WTC11 (cell line): ENCODE data around the gene ZBTB48. TPM values are rescaled to one million over a fixed set of nuclear protein-coding genes. Genes with fewer than 3 reads are reported as not detected.
A peak's percentile ranks its signal among the peaks of the same experiment; 100 is the strongest.

ENCODE experiments used
- ATAC-seq: fragments of 200-7000 bp; cut with Tn5 transposase; 2 replicates; pipeline ENCODE4 v1.10.0; 2021; ENCODE audit warnings: mild to moderate bottlenecking, moderate library complexity
- CTCF ChIA-PET: fragments of 300-600 bp; sonication (Branson Sonifier 250); formaldehyde crosslinking; loops from one replicate; lab custom pipeline; 2021; ENCODE audit warnings: antibody characterized with exemption; lab: Charles Lee
- POLR2A ChIA-PET: fragments of 350-600 bp; sonication (Branson Sonifier 250); formaldehyde crosslinking; loops from one replicate; lab custom pipeline; 2021; ENCODE audit warnings: antibody characterized with exemption; lab: Charles Lee
- DNase-seq: peaks from one replicate; pipeline ENCODE4 v3.0.0; 2021; ENCODE audit warnings: low spot score
- H3K27ac Mint-ChIP-seq: 2 replicates; pipeline ENCODE4 v1.8.0; 2021; ENCODE audit warnings: mixed read lengths
- H3K27me3 Mint-ChIP-seq: 2 replicates; pipeline ENCODE4 v1.8.0; 2021; ENCODE audit warnings: low read depth, mild to moderate bottlenecking, moderate library complexity, mixed read lengths
- H3K36me3 Mint-ChIP-seq: 2 replicates; pipeline ENCODE4 v1.8.0; 2021; ENCODE audit warnings: mixed read lengths
- H3K4me1 Mint-ChIP-seq: 2 replicates; pipeline ENCODE4 v1.8.0; 2022; ENCODE audit warnings: mixed read lengths
- H3K4me3 Mint-ChIP-seq: 2 replicates; pipeline ENCODE4 v1.8.0; 2021; ENCODE audit warnings: mild to moderate bottlenecking, moderate library complexity, mixed read lengths
- H3K9me3 Mint-ChIP-seq: 2 replicates; pipeline ENCODE4 v1.8.0; 2021; ENCODE audit warnings: mixed read lengths
- FOXK1 ChIP-seq: sonication (generic); formaldehyde crosslinking; IDR thresholded peaks from 2 replicates; pipeline ENCODE4 v1.8.0; 2022; ENCODE audit warnings: mild to moderate bottlenecking, moderate library complexity, missing genetic modification reagents
- JAZF1 ChIP-seq: fragments of 250-450 bp; sonication (Bioruptor Pico); IDR thresholded peaks from 2 replicates; pipeline ENCODE4 v1.9.0; 2021; ENCODE audit warnings: moderate library complexity, mild to moderate bottlenecking, inconsistent platforms
- NFYB ChIP-seq: sonication (generic); formaldehyde crosslinking; conservative IDR thresholded peaks from 2 replicates; pipeline ENCODE4 v1.8.0; 2022; ENCODE audit warnings: low read depth, missing genetic modification reagents
- RORB ChIP-seq: fragments of 250-450 bp; sonication (Bioruptor Pico); IDR thresholded peaks from 2 replicates; pipeline ENCODE4 v1.9.0; 2021; ENCODE audit warnings: mild to moderate bottlenecking
- ZBTB21 ChIP-seq: sonication (generic); formaldehyde crosslinking; IDR thresholded peaks from 2 replicates; pipeline ENCODE4 v1.8.1; 2023; ENCODE audit warnings: mild to moderate bottlenecking, missing genetic modification reagents, borderline replicate concordance
- ZNF416 ChIP-seq: fragments of 250-450 bp; sonication (Bioruptor Pico); IDR thresholded peaks from 2 replicates; pipeline ENCODE4 v1.9.0; 2021; ENCODE audit warnings: mild to moderate bottlenecking, inconsistent platforms
- total RNA-seq: library from RNA; stranded (reverse); gene quantifications from 3 replicates; pipeline ENCODE4 v1.2.3, GENCODE V29; 2021
- TF ChIP-seq, protein P1 (sequence below): sonication (generic); formaldehyde crosslinking; IDR thresholded peaks from 2 replicates; pipeline ENCODE4 v1.8.1; 2023; ENCODE audit warnings: mild to moderate bottlenecking, moderate library complexity, missing genetic modification reagents
- TF ChIP-seq, protein P2 (sequence below): sonication (generic); formaldehyde crosslinking; IDR thresholded peaks from 2 replicates; pipeline ENCODE4 v1.8.0; 2023; ENCODE audit warnings: mild to moderate bottlenecking, missing genetic modification reagents
- TF ChIP-seq, protein P3 (sequence below): fragments of 200-600 bp; IDR thresholded peaks from 2 replicates; pipeline ENCODE4 v1.8.0; 2022; ENCODE audit warnings: antibody characterized with exemption
- TF ChIP-seq, protein P4 (sequence below): sonication (generic); formaldehyde crosslinking; IDR thresholded peaks from 2 replicates; pipeline ENCODE4 v1.8.1; 2023; ENCODE audit warnings: mild to moderate bottlenecking, missing genetic modification reagents, moderate library complexity
- TF ChIP-seq, protein P5 (sequence below): sonication (generic); formaldehyde crosslinking; IDR thresholded peaks from 2 replicates; pipeline ENCODE4 v1.8.0; 2022; ENCODE audit warnings: missing genetic modification reagents
- TF ChIP-seq, protein P6 (sequence below): sonication (generic); formaldehyde crosslinking; conservative IDR thresholded peaks from 2 replicates; pipeline ENCODE4 v1.8.1; 2023; ENCODE audit warnings: mild to moderate bottlenecking, low read depth, missing genetic modification reagents, moderate library complexity
- TF ChIP-seq, protein P7 (sequence below): sonication (generic); formaldehyde crosslinking; IDR thresholded peaks from 2 replicates; pipeline ENCODE4 v1.8.0; 2023; ENCODE audit warnings: missing genetic modification reagents
- TF ChIP-seq, protein P8 (sequence below): sonication (generic); formaldehyde crosslinking; IDR thresholded peaks from 2 replicates; pipeline ENCODE4 v1.8.1; 2022; ENCODE audit warnings: mild to moderate bottlenecking, missing genetic modification reagents, moderate library complexity, borderline replicate concordance

Gene ZBTB48
- total RNA-seq, 1 experiment from 2014 or later = 29.1 TPM

DNA sequence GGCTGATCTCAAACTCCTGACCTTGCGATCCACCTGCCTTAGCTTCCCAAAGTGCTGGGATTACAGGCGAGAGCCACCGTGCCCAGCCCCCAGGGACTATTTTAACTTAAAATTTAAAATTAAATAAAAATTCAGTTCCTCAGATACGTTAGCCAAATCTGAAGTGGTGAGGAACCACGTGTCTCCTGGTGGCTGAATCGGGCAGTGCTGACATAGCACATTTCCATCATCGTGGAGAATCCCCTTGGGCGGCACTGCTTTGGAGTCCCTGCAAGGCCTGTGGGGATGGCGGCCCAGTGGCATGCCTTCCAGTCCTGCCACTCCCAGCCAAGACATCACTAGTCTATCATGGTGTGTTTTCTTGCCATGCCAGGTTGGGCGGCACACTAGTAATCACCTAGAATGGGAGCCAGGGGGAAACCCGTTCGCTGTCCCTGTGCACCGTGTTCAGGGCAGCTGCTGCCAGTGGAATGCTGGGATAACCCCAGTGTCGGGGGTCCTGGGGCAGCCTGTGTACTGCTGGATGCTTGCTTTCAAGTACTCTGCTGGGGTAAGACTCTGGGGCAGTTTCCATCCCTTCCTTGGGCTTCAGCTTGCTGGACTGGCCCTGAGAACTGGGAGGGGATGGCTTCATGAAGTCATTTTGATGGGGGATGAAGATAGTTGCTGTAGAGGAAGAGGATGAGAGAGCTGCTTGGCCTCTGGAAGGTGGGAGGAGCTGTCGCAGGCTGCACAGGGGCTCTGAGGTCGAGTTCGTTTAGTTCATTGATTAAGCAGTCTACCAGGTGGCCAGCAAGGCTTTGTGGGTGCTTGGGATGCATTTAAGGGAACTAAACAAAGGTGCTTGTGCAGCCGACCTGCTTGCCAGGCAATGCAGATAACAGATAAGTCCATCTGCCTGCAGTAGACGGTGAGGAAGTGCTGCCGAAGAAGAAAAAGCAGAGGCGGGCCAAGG is 4.6 kb downstream of the ZBTB48 start (continued):
- TF ChIP-seq, protein P1, sequence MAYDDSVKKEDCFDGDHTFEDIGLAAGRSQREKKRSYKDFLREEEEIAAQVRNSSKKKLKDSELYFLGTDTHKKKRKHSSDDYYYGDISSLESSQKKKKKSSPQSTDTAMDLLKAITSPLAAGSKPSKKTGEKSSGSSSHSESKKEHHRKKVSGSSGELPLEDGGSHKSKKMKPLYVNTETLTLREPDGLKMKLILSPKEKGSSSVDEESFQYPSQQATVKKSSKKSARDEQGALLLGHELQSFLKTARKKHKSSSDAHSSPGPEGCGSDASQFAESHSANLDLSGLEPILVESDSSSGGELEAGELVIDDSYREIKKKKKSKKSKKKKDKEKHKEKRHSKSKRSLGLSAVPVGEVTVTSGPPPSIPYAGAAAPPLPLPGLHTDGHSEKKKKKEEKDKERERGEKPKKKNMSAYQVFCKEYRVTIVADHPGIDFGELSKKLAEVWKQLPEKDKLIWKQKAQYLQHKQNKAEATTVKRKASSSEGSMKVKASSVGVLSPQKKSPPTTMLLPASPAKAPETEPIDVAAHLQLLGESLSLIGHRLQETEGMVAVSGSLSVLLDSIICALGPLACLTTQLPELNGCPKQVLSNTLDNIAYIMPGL (CRISPR knock-in tag) = no peak
- TF ChIP-seq, protein P2, sequence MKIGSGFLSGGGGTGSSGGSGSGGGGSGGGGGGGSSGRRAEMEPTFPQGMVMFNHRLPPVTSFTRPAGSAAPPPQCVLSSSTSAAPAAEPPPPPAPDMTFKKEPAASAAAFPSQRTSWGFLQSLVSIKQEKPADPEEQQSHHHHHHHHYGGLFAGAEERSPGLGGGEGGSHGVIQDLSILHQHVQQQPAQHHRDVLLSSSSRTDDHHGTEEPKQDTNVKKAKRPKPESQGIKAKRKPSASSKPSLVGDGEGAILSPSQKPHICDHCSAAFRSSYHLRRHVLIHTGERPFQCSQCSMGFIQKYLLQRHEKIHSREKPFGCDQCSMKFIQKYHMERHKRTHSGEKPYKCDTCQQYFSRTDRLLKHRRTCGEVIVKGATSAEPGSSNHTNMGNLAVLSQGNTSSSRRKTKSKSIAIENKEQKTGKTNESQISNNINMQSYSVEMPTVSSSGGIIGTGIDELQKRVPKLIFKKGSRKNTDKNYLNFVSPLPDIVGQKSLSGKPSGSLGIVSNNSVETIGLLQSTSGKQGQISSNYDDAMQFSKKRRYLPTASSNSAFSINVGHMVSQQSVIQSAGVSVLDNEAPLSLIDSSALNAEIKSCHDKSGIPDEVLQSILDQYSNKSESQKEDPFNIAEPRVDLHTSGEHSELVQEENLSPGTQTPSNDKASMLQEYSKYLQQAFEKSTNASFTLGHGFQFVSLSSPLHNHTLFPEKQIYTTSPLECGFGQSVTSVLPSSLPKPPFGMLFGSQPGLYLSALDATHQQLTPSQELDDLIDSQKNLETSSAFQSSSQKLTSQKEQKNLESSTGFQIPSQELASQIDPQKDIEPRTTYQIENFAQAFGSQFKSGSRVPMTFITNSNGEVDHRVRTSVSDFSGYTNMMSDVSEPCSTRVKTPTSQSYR (CRISPR knock-in tag) = no peak
- no peak for TF ChIP-seq ZNF416

DNA sequence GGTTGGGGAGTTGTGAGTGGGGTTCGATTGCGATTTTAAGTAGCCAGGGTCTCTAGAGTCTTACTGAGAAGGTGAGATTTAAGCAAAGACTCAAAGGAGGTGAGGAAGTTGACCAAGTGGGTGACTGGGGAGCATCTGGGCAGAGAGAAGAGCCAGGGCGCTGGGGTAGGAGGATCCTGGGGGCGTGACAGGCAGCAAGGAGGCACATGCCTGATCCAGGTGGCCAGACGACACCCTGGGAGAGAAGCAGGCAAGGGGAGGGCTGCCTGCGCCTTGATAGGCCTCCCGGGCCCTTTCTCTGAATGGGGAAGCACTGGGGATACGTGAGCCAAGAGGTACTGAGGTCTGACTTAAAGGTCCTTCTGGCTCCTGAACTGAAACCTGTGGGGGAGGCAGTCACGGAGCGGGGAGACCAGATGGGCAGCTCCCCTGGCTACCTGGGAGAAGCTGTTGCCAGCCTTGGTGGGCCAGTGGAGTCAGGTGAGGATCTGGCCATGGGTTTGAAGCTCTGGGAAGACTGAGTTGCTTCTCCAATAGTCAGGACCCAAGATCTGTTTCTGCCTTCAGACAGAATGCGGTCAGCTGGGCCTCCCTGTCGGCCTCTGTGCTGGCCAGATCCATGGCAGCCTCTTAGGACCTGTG is 5.4 kb downstream of the ZBTB48 start:
- no peak overlapping the region for H3K4me3 Mint-ChIP-seq
- H3K36me3 Mint-ChIP-seq = peaks cover 9% of the 10 kb centered on the region; the same call in 1 of the 2 replicates
- DNase-seq = no peak
- POLR2A ChIA-PET = interaction anchor here (0.6 kb wide), 1 partner anchor 112 kb away, joined by 3 read pairs; no protein-coding TSS in a partner anchor
- no peaks in the 10 kb centered on the region for H3K27me3 Mint-ChIP-seq
- H3K27ac Mint-ChIP-seq = peak overlapping the region; percentile 75; the same call in 1 of the 2 replicates
- H3K9me3 Mint-ChIP-seq = no peaks in the 10 kb centered on the region
- peaks cover 8% of the 10 kb centered on the region for H3K4me1 Mint-ChIP-seq
- ATAC-seq = no peak
- CTCF ChIA-PET = interaction anchor here (0.8 to 1.3 kb wide), 3 partner anchors 31 to 61 kb away, joined by 3 to 4 read pairs (median 3); partner anchors contain the start of gene NOL9
- TF ChIP-seq, protein P3, sequence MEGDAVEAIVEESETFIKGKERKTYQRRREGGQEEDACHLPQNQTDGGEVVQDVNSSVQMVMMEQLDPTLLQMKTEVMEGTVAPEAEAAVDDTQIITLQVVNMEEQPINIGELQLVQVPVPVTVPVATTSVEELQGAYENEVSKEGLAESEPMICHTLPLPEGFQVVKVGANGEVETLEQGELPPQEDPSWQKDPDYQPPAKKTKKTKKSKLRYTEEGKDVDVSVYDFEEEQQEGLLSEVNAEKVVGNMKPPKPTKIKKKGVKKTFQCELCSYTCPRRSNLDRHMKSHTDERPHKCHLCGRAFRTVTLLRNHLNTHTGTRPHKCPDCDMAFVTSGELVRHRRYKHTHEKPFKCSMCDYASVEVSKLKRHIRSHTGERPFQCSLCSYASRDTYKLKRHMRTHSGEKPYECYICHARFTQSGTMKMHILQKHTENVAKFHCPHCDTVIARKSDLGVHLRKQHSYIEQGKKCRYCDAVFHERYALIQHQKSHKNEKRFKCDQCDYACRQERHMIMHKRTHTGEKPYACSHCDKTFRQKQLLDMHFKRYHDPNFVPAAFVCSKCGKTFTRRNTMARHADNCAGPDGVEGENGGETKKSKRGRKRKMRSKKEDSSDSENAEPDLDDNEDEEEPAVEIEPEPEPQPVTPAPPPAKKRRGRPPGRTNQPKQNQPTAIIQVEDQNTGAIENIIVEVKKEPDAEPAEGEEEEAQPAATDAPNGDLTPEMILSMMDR = no peak
- TF ChIP-seq, protein P4, sequence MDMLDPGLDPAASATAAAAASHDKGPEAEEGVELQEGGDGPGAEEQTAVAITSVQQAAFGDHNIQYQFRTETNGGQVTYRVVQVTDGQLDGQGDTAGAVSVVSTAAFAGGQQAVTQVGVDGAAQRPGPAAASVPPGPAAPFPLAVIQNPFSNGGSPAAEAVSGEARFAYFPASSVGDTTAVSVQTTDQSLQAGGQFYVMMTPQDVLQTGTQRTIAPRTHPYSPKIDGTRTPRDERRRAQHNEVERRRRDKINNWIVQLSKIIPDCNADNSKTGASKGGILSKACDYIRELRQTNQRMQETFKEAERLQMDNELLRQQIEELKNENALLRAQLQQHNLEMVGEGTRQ (CRISPR knock-in tag) = no peak
- TF ChIP-seq NFYB (no peak), ZBTB21 (no peak), JAZF1 (CRISPR knock-in tag) (no peak), RORB (CRISPR knock-in tag) (no peak), FOXK1 (CRISPR knock-in tag) (no peak)
- TF ChIP-seq, protein P5, sequence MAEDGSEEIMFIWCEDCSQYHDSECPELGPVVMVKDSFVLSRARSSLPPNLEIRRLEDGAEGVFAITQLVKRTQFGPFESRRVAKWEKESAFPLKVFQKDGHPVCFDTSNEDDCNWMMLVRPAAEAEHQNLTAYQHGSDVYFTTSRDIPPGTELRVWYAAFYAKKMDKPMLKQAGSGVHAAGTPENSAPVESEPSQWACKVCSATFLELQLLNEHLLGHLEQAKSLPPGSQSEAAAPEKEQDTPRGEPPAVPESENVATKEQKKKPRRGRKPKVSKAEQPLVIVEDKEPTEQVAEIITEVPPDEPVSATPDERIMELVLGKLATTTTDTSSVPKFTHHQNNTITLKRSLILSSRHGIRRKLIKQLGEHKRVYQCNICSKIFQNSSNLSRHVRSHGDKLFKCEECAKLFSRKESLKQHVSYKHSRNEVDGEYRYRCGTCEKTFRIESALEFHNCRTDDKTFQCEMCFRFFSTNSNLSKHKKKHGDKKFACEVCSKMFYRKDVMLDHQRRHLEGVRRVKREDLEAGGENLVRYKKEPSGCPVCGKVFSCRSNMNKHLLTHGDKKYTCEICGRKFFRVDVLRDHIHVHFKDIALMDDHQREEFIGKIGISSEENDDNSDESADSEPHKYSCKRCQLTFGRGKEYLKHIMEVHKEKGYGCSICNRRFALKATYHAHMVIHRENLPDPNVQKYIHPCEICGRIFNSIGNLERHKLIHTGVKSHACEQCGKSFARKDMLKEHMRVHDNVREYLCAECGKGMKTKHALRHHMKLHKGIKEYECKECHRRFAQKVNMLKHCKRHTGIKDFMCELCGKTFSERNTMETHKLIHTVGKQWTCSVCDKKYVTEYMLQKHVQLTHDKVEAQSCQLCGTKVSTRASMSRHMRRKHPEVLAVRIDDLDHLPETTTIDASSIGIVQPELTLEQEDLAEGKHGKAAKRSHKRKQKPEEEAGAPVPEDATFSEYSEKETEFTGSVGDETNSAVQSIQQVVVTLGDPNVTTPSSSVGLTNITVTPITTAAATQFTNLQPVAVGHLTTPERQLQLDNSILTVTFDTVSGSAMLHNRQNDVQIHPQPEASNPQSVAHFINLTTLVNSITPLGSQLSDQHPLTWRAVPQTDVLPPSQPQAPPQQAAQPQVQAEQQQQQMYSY (CRISPR knock-in tag) = no peak
- TF ChIP-seq, protein P6, sequence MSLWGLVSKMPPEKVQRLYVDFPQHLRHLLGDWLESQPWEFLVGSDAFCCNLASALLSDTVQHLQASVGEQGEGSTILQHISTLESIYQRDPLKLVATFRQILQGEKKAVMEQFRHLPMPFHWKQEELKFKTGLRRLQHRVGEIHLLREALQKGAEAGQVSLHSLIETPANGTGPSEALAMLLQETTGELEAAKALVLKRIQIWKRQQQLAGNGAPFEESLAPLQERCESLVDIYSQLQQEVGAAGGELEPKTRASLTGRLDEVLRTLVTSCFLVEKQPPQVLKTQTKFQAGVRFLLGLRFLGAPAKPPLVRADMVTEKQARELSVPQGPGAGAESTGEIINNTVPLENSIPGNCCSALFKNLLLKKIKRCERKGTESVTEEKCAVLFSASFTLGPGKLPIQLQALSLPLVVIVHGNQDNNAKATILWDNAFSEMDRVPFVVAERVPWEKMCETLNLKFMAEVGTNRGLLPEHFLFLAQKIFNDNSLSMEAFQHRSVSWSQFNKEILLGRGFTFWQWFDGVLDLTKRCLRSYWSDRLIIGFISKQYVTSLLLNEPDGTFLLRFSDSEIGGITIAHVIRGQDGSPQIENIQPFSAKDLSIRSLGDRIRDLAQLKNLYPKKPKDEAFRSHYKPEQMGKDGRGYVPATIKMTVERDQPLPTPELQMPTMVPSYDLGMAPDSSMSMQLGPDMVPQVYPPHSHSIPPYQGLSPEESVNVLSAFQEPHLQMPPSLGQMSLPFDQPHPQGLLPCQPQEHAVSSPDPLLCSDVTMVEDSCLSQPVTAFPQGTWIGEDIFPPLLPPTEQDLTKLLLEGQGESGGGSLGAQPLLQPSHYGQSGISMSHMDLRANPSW (CRISPR knock-in tag) = no peak
- TF ChIP-seq, protein P7, sequence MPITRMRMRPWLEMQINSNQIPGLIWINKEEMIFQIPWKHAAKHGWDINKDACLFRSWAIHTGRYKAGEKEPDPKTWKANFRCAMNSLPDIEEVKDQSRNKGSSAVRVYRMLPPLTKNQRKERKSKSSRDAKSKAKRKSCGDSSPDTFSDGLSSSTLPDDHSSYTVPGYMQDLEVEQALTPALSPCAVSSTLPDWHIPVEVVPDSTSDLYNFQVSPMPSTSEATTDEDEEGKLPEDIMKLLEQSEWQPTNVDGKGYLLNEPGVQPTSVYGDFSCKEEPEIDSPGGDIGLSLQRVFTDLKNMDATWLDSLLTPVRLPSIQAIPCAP = no peak
- TF ChIP-seq, protein P8, sequence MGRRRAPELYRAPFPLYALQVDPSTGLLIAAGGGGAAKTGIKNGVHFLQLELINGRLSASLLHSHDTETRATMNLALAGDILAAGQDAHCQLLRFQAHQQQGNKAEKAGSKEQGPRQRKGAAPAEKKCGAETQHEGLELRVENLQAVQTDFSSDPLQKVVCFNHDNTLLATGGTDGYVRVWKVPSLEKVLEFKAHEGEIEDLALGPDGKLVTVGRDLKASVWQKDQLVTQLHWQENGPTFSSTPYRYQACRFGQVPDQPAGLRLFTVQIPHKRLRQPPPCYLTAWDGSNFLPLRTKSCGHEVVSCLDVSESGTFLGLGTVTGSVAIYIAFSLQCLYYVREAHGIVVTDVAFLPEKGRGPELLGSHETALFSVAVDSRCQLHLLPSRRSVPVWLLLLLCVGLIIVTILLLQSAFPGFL (CRISPR knock-in tag) = no peak
